ENCODE measurements around the gene NAV1.

- TF ChIP-seq CTCF (IDR thresholded peaks at IDR 0.05), result no peak
- no peak for TF ChIP-seq POLR2A (IDR thresholded peaks at IDR 0.05)
These were observed 46.9 kb upstream of the NAV1 start for GRCh38 chr1:201491896-201492511.
